ENCODE results near the gene TMX1. TPM values are rescaled to one million over a fixed set of nuclear protein-coding genes. Genes with fewer than 3 reads are reported as not detected.
A peak's percentile ranks its signal among the peaks of the same experiment; 100 is the strongest.

The TMX1 gene
- total RNA-seq, 1 donor from 2014 or later, result 27.3 TPM

- DNase-seq (ENCODE audit: low spot score) (no peak), ATAC-seq (no peak)
- intact Hi-C loops (cut with DNase I), result loop anchor here (10.0 kb wide), 1 partner anchor 490 kb away; no protein-coding TSS in a partner anchor
Measured at GRCh38 chr14:51285120-51285519, 45.1 kb downstream of the TMX1 start.

GRCh38 chr14:51289169-51289568 lies 49.1 kb downstream of the TMX1 start:
- DNase-seq (ENCODE audit: low spot score) (no peak), ATAC-seq (no peak)
- intact Hi-C loops (cut with DNase I), result loop anchor here (10.0 kb wide), 1 partner anchor 486 kb away; no protein-coding TSS in a partner anchor

GRCh38 chr14:51290132-51290531 lies 50.1 kb downstream of the TMX1 start:
- ATAC-seq (no peak), DNase-seq (ENCODE audit: low spot score) (no peak)
- intact Hi-C loops (cut with DNase I), result no loop called here

GRCh38 chr14:51291016-51291415 lies 51.0 kb downstream of the TMX1 start:
- no peak for ATAC-seq
- intact Hi-C loops (cut with DNase I), result no loop called here

GRCh38 chr14:51293149-51293911 lies 53.3 kb downstream of the TMX1 start:
- DNase-seq (ENCODE audit: low spot score) (peak; percentile 73), ATAC-seq (peak; percentile 83)
- intact Hi-C loops (cut with DNase I), result no loop called here

More at GRCh38 chr14:51291016-51291415, 51.0 kb downstream of the TMX1 start:
- no peak for DNase-seq (ENCODE audit: low spot score)

GRCh38 chr14:51293912-51294389 lies 53.9 kb downstream of the TMX1 start:
- intact Hi-C loops (cut with DNase I), result no loop called here
- ATAC-seq, result peak; percentile 35
- DNase-seq (ENCODE audit: low spot score), result no peak

GRCh38 chr14:51294951-51295525 lies 55.0 kb downstream of the TMX1 start:
- intact Hi-C loops (cut with DNase I), result no loop called here
- DNase-seq (ENCODE audit: low spot score) (no peak), ATAC-seq (no peak)

- intact Hi-C loops (cut with DNase I), result no loop called here
- no peak for DNase-seq (ENCODE audit: low spot score)
- ATAC-seq, result no peak
Measured at GRCh38 chr14:51295646-51296263, 55.7 kb downstream of the TMX1 start.

- no peak for ATAC-seq
- no peak for DNase-seq (ENCODE audit: low spot score)
- intact Hi-C loops (cut with DNase I), result no loop called here
Measured at GRCh38 chr14:51297066-51297465, 57.0 kb downstream of the TMX1 start.

- intact Hi-C loops (cut with DNase I), result no loop called here
- no peak for ATAC-seq
- DNase-seq (ENCODE audit: low spot score), result no peak
Measured at GRCh38 chr14:51298895-51299294, 58.8 kb downstream of the TMX1 start.

- DNase-seq (ENCODE audit: low spot score) (no peak), ATAC-seq (peak; percentile 46)
- intact Hi-C loops (cut with DNase I), result no loop called here
Measured at GRCh38 chr14:51302295-51303030, 62.4 kb downstream of the TMX1 start.

- ATAC-seq (no peak), DNase-seq (ENCODE audit: low spot score) (no peak)
- intact Hi-C loops (cut with DNase I), result no loop called here
Measured at GRCh38 chr14:51304438-51304837, 64.4 kb downstream of the TMX1 start.

GRCh38 chr14:51304941-51305340 lies 64.9 kb downstream of the TMX1 start:
- ATAC-seq (peak; percentile 45), DNase-seq (ENCODE audit: low spot score) (no peak)
- intact Hi-C loops (cut with DNase I), result no loop called here

- intact Hi-C loops (cut with DNase I), result no loop called here
- DNase-seq (ENCODE audit: low spot score) (no peak), ATAC-seq (no peak)
Measured at GRCh38 chr14:51305751-51306150, 65.7 kb downstream of the TMX1 start.

Other genes starting within 250 kb of the TMX1 start
- 5.4 TPM for gene TRIM9, start 145.1 kb upstream of the TMX1 start, total RNA-seq

Measured in sciatic nerve (tissue), 2 donors.